HFFc6 (cell line): ENCODE results near the gene AUTS2. TPM values are rescaled to one million over a fixed set of nuclear protein-coding genes. Genes with fewer than 3 reads are reported as not detected.

Experiments used
- DNase-seq: peaks from one replicate; pipeline ENCODE4 v3.0.0-alpha.2; 2018
- H3K27ac Mint-ChIP-seq: 2 replicates; pipeline ENCODE4 v1.8.0; 2020; ENCODE audit warnings: mild to moderate bottlenecking, mixed read lengths
- H3K27me3 Mint-ChIP-seq: 2 replicates; pipeline ENCODE4 v1.8.0; 2021; ENCODE audit warnings: mild to moderate bottlenecking, moderate library complexity, mixed read lengths; ENCODE audit not compliant: insufficient read depth
- H3K36me3 Mint-ChIP-seq: 2 replicates; pipeline ENCODE4 v1.8.0; 2021; ENCODE audit warnings: low read depth, mixed read lengths
- H3K4me1 Mint-ChIP-seq: 2 replicates; pipeline ENCODE4 v1.8.0; 2020; ENCODE audit warnings: low read depth, mixed read lengths
- H3K4me3 Mint-ChIP-seq: 2 replicates; pipeline ENCODE4 v1.8.0; 2020; ENCODE audit warnings: mild to moderate bottlenecking, moderate library complexity, mixed read lengths
- H3K9me3 Mint-ChIP-seq: 2 replicates; pipeline ENCODE4 v1.8.0; 2020; ENCODE audit warnings: mild to moderate bottlenecking, mixed read lengths
- CTCF ChIP-seq: fragments of 200-600 bp; sonication (generic); IDR thresholded peaks from 2 replicates; pipeline ENCODE4 v1.5.0; 2021; ENCODE audit warnings: antibody characterized with exemption, mild to moderate bottlenecking
- total RNA-seq, 6 experiments: library from RNA; stranded (reverse); fragmentation: NEBNext Ultra II Directional; extraction: Animal tissue kit (Norgen Biotek cat#: 25700); gene quantifications; 2 replicates in 1 of 6; 3 replicates in 5 of 6; pipeline ENCODE4 v1.2.3, GENCODE V29; 2021

AUTS2 gene
- total RNA-seq, 6 experiments from 2014 or later: 0.02 to 0.19 (median 0.16) TPM; not detected in 2

GRCh38 chr7:69633122-69633831 is 35.0 kb downstream of the AUTS2 start:
- Mint-ChIP-seq H3K9me3 (peaks cover 21% of the 10 kb centered on the region), H3K4me1 (no peaks in the 10 kb centered on the region), H3K27ac (no peak overlapping the region), H3K4me3 (no peak overlapping the region), H3K27me3 (no peaks in the 10 kb centered on the region), H3K36me3 (no peaks in the 10 kb centered on the region)
- no peak for DNase-seq
- TF ChIP-seq CTCF: no peak

- Mint-ChIP-seq H3K27ac (no peak overlapping the region), H3K4me1 (no peaks in the 10 kb centered on the region), H3K4me3 (no peak overlapping the region), H3K36me3 (no peaks in the 10 kb centered on the region), H3K27me3 (no peaks in the 10 kb centered on the region), H3K9me3 (peaks cover 16% of the 10 kb centered on the region)
- no peak for DNase-seq
- no peak for TF ChIP-seq CTCF
Measured at GRCh38 chr7:69635555-69636185, 37.4 kb downstream of the AUTS2 start.

GRCh38 chr7:69638674-69639073 is 40.4 kb downstream of the AUTS2 start:
- H3K9me3 Mint-ChIP-seq: peaks cover 26% of the 10 kb centered on the region
- H3K4me1 Mint-ChIP-seq: no peaks in the 10 kb centered on the region
- no peaks in the 10 kb centered on the region for H3K36me3 Mint-ChIP-seq
- TF ChIP-seq CTCF: no peak
- no peaks in the 10 kb centered on the region for H3K27me3 Mint-ChIP-seq
- H3K4me3 Mint-ChIP-seq: no peak overlapping the region
- no peak overlapping the region for H3K27ac Mint-ChIP-seq
- no peak for DNase-seq

GRCh38 chr7:69640216-69640615 is 41.9 kb downstream of the AUTS2 start:
- no peaks in the 10 kb centered on the region for H3K36me3 Mint-ChIP-seq
- no peak overlapping the region for H3K4me3 Mint-ChIP-seq
- no peak for TF ChIP-seq CTCF
- H3K4me1 Mint-ChIP-seq: no peaks in the 10 kb centered on the region
- H3K27ac Mint-ChIP-seq: no peak overlapping the region
- H3K27me3 Mint-ChIP-seq: no peaks in the 10 kb centered on the region
- DNase-seq: no peak
- H3K9me3 Mint-ChIP-seq: peaks cover 21% of the 10 kb centered on the region

- Mint-ChIP-seq H3K4me3 (no peak overlapping the region), H3K9me3 (peaks cover 24% of the 10 kb centered on the region), H3K36me3 (no peaks in the 10 kb centered on the region), H3K4me1 (no peaks in the 10 kb centered on the region), H3K27ac (no peak overlapping the region), H3K27me3 (no peaks in the 10 kb centered on the region)
- TF ChIP-seq CTCF: no peak
- no peak for DNase-seq
Measured at GRCh38 chr7:69640925-69641594, 42.8 kb downstream of the AUTS2 start.
